Panc1 (cell line): ENCODE results near the gene PHACTR2. TPM values are rescaled to one million over a fixed set of nuclear protein-coding genes. Genes with fewer than 3 reads are reported as not detected.

Experiments
- ATAC-seq: fragments of 200-7000 bp; cut with Tn5 transposase; 2 replicates; pipeline ENCODE4 v1.9.1; 2020; ENCODE audit warnings: mild to moderate bottlenecking, moderate library complexity
- Bru-seq: library from RNA; stranded (reverse); fragments of 400-500 nt; gene quantifications from one replicate; lab custom pipeline; 2021; lab: Mats Ljungman, UMichigan
- BruChase-seq, 2 experiments: library from RNA; stranded (reverse); fragments of 400-500 nt; gene quantifications; one replicate each; lab custom pipeline; 2021; lab: Mats Ljungman, UMichigan
- BruUV-seq: library from RNA; stranded (reverse); fragments of 400-500 nt; replicated peaks from 2 replicates; lab custom pipeline; 2021; lab: Mats Ljungman, UMichigan
- CTCF ChIA-PET: fragments of 300-600 bp; sonication (Branson Sonifier 250); formaldehyde crosslinking; loops from one replicate; lab custom pipeline; 2022; ENCODE audit warnings: antibody characterized with exemption; lab: Charles Lee
- POLR2A ChIA-PET: fragments of 300-600 bp; sonication (Branson Sonifier 250); formaldehyde crosslinking; loops from one replicate; lab custom pipeline; 2022; ENCODE audit warnings: antibody characterized with exemption; lab: Charles Lee
- DNase-seq: peaks from one replicate; pipeline ENCODE4 v3.0.0-alpha.2; 2010; ENCODE audit warnings: low read depth, low spot score
- H3K27ac ChIP-seq: 2 replicates; pipeline ENCODE4 v1.5.1; 2011; ENCODE audit warnings: mild to moderate bottlenecking, low read length, inconsistent platforms
- H3K27me3 ChIP-seq: fragments of 200-500 bp; sonication (Bioruptor generic); 2 replicates; pipeline ENCODE4 v1.6.0; 2014; ENCODE audit warnings: low read length, inconsistent platforms; ENCODE audit not compliant: control insufficient read depth, insufficient read depth
- H3K36me3 ChIP-seq: fragments of 200-500 bp; sonication (Bioruptor generic); 2 replicates; pipeline ENCODE4 v1.5.1; 2014; ENCODE audit warnings: inconsistent platforms, mild to moderate bottlenecking, low read length, moderate library complexity; ENCODE audit not compliant: control insufficient read depth, insufficient read depth
- H3K4me1 ChIP-seq: 2 replicates; pipeline ENCODE4 v1.5.1; 2011; ENCODE audit warnings: inconsistent platforms, mild to moderate bottlenecking, low read length, moderate library complexity; ENCODE audit not compliant: control insufficient read depth, insufficient read depth
- H3K4me3 ChIP-seq, 2 experiments: 2 replicates each; pipeline ENCODE4 v1.5.1; 2011 to 2012; ENCODE audit warnings: low read depth in 2 of 2, low read length in 2 of 2, mild to moderate bottlenecking in 2 of 2, inconsistent platforms in 1 of 2, moderate library complexity in 1 of 2
- H3K9me3 ChIP-seq: fragments of 200-500 bp; sonication (Bioruptor generic); 2 replicates; pipeline ENCODE4 v1.5.1; 2014; ENCODE audit warnings: low read depth, mild to moderate bottlenecking, inconsistent platforms, low read length, moderate library complexity; ENCODE audit not compliant: control insufficient read depth, insufficient read depth
- POLR2AphosphoS5 ChIP-seq: IDR thresholded peaks from 2 replicates; pipeline ENCODE4 v1.6.1; 2012; ENCODE audit warnings: mild to moderate bottlenecking, low read depth, low read length, moderate library complexity
- SIN3A ChIP-seq: IDR thresholded peaks from 2 replicates; pipeline ENCODE4 v1.6.1; 2012; ENCODE audit warnings: low read depth, mild to moderate bottlenecking, low read length, moderate library complexity, borderline replicate concordance; ENCODE audit not compliant: insufficient read depth
- TCF7L2 ChIP-seq: IDR thresholded peaks from 2 replicates; pipeline ENCODE4 v1.6.1; 2011; ENCODE audit warnings: mild to moderate bottlenecking, low read depth, low read length, inconsistent platforms
- in situ Hi-C: cut with HindIII; loops from 2 replicates; pipeline ENCODE4 v1.10.0; 2016; ENCODE audit warnings: low sequenced_read_pairs, low pct_unique_long_range_greater_than_20kb
- intact Hi-C: fragments of 100-400 bp; cut with micrococcal nuclease; formaldehyde crosslinking; loops from one replicate; pipeline ENCODE4 v1.10.0; 2022; ENCODE audit not compliant: unreplicated experiment
- long read RNA-seq: library from polyadenylated mRNA; unstranded; transcript quantifications from one replicate; pipeline ENCODE4 v2.0.0, GENCODE V29; 2021; ENCODE audit not compliant: unreplicated experiment
- polyA plus RNA-seq: library from polyadenylated mRNA; unstranded; fragments of >200 nt; gene quantifications from one replicate; pipeline ENCODE4 v1.2.1, GENCODE V29; 2012; ENCODE audit warnings: missing spikeins; ENCODE audit not compliant: insufficient read length
- total RNA-seq: library from RNA; stranded (reverse); gene quantifications from one replicate; pipeline ENCODE4 v1.2.1, GENCODE V29; 2021; ENCODE audit not compliant: unreplicated experiment
- TF ChIP-seq, protein P1 (sequence below): fragments of 450-650 bp; IDR thresholded peaks from 2 replicates; pipeline ENCODE4 v1.5.1; 2017; ENCODE audit warnings: mild to moderate bottlenecking
- TF ChIP-seq, protein P2 (sequence below), 2 experiments: IDR thresholded peaks; 2 replicates each; pipeline ENCODE4 v1.6.1; 2011 to 2012; ENCODE audit warnings: low read depth in 2 of 2, control low read depth in 1 of 2, low read length in 1 of 2, mild to moderate bottlenecking in 1 of 2, moderate library complexity in 1 of 2; ENCODE audit not compliant: insufficient read depth in 1 of 2

The PHACTR2 gene
- 59.9 TPM for total RNA-seq
- 9.2 TPM for polyA plus RNA-seq
- percentile 81 among the genes with signal in this experiment for Bru-seq, nascent RNA
- BruChase-seq, experiment 1, labeled RNA remaining after a 2-hour chase = percentile 74 among the genes with signal in this experiment
- BruChase-seq, experiment 2, labeled RNA remaining after a 6-hour chase = percentile 80 among the genes with signal in this experiment
- long read RNA-seq, full-length matches to known transcripts = 53 of 101 reads
- long read RNA-seq, partial matches to known transcripts = 33 of 101 reads
- long read RNA-seq, other reads (novel, unspliced or antisense) = 15 of 101 reads

GRCh38 chr6:143677891-143678791, at the start of gene PHACTR2:
Gene PHACTR2 (plus strand): TSS chr6:143677965. CDS start chr6:143678164, 199 bp downstream.
- ATAC-seq = peak; percentile 96
- H3K27me3 ChIP-seq = no peaks in the 10 kb centered on the region
- peak; percentile 5 for DNase-seq
- H3K9me3 ChIP-seq = peaks cover 7% of the 10 kb centered on the region; the same call in 1 of the 2 replicates
- H3K36me3 ChIP-seq = peaks cover 2% of the 10 kb centered on the region; the same call in 1 of the 2 replicates
- no TSS peak for BruUV-seq
- in situ Hi-C loops (no loop called here), intact Hi-C loops (loop anchor here (1.0 to 5.0 kb wide), 3 partner anchors 18 to 164 kb away; partner anchors contain the start of gene LTV1)
- ChIA-PET CTCF (no interaction called here), POLR2A (interaction anchor here (0.6 to 0.7 kb wide), 2 partner anchors 67 to 70 kb away, joined by 3 to 7 read pairs; no protein-coding TSS in a partner anchor)
- H3K27ac ChIP-seq = peak within 1 kb of the TSS; percentile 96
- peaks cover 43% of the 10 kb centered on the region for H3K4me1 ChIP-seq
- TF ChIP-seq TCF7L2 = peak; percentile 78
- no peak for TF ChIP-seq SIN3A
- TF ChIP-seq, protein P1, sequence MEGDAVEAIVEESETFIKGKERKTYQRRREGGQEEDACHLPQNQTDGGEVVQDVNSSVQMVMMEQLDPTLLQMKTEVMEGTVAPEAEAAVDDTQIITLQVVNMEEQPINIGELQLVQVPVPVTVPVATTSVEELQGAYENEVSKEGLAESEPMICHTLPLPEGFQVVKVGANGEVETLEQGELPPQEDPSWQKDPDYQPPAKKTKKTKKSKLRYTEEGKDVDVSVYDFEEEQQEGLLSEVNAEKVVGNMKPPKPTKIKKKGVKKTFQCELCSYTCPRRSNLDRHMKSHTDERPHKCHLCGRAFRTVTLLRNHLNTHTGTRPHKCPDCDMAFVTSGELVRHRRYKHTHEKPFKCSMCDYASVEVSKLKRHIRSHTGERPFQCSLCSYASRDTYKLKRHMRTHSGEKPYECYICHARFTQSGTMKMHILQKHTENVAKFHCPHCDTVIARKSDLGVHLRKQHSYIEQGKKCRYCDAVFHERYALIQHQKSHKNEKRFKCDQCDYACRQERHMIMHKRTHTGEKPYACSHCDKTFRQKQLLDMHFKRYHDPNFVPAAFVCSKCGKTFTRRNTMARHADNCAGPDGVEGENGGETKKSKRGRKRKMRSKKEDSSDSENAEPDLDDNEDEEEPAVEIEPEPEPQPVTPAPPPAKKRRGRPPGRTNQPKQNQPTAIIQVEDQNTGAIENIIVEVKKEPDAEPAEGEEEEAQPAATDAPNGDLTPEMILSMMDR = no peak
- TF ChIP-seq, protein P2, sequence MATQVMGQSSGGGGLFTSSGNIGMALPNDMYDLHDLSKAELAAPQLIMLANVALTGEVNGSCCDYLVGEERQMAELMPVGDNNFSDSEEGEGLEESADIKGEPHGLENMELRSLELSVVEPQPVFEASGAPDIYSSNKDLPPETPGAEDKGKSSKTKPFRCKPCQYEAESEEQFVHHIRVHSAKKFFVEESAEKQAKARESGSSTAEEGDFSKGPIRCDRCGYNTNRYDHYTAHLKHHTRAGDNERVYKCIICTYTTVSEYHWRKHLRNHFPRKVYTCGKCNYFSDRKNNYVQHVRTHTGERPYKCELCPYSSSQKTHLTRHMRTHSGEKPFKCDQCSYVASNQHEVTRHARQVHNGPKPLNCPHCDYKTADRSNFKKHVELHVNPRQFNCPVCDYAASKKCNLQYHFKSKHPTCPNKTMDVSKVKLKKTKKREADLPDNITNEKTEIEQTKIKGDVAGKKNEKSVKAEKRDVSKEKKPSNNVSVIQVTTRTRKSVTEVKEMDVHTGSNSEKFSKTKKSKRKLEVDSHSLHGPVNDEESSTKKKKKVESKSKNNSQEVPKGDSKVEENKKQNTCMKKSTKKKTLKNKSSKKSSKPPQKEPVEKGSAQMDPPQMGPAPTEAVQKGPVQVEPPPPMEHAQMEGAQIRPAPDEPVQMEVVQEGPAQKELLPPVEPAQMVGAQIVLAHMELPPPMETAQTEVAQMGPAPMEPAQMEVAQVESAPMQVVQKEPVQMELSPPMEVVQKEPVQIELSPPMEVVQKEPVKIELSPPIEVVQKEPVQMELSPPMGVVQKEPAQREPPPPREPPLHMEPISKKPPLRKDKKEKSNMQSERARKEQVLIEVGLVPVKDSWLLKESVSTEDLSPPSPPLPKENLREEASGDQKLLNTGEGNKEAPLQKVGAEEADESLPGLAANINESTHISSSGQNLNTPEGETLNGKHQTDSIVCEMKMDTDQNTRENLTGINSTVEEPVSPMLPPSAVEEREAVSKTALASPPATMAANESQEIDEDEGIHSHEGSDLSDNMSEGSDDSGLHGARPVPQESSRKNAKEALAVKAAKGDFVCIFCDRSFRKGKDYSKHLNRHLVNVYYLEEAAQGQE (IDR thresholded peaks at IDR 0.05; ENCODE audit: insufficient read depth in 1 of 2, low read depth in 2 of 2, low read length in 1 of 2) = no peak
- peak; percentile 60; the same call in 1 of the 2 replicates for TF ChIP-seq POLR2AphosphoS5
- peak within 1 kb of the TSS; percentile 79 to 84 for H3K4me3 ChIP-seq

DNA sequence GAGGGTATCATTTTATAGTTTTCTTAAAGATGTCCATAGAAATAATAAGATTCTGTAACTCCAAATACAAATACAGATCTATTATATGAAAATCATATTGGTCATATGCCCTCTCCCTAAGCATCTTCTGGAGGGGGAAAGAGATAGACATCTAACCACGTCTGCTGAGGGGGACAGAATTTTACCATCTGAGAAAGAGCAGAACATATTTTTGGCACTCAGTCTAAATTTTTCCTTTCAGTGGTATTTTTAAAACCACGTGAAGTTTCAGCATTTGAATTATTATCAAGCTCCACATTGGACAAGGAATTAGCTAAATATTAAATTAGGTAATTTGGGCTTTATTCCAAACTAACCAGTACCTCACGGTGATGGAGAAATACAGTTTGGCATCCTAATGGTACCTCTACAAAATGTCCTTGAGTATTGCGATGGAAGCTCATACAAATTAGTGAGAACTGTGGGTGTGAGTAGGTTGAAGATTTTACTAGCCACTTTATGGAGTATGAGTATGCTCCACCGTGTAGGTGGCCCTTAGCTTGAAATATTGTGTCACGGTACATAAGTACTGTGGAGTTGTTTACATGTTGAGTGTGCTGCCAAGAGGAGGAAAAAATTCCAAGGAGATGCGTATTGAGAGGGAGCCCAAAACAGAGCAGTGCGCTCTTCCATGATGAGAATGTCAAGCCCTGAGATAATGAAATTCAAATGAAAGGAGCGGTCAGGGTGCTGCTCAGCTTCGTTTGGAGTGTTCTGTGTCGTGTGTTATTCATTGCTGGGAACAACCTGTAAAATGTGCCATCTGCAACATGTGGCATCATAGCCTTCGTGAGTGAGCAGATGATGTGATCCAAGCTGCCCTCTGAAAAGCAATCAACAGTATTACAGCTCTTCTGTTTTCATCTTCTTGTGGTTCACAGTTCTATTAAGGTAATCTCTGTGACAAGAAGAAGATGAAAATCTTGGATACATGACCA, 48.4 kb upstream of the PHACTR2 start:
- no peak for DNase-seq
- Histone ChIP-seq H3K27me3 (no peaks in the 10 kb centered on the region), H3K27ac (no peak overlapping the region), H3K4me3 (no peak overlapping the region), H3K9me3 (no peaks in the 10 kb centered on the region), H3K36me3 (no peaks in the 10 kb centered on the region), H3K4me1 (no peaks in the 10 kb centered on the region)
- ChIA-PET CTCF (interaction anchor here (0.6 kb wide), 1 partner anchor 9 kb away, joined by 4 read pairs; no protein-coding TSS in a partner anchor), POLR2A (no interaction called here)
- no TSS peak for BruUV-seq
- no peak for ATAC-seq
- no peak for TF ChIP-seq SIN3A
- TF ChIP-seq TCF7L2 = no peak
- TF ChIP-seq, protein P1 = no peak
- TF ChIP-seq, protein P2 (IDR thresholded peaks at IDR 0.05; ENCODE audit: insufficient read depth in 1 of 2, low read depth in 2 of 2, low read length in 1 of 2) = no peak
- TF ChIP-seq POLR2AphosphoS5 = no peak
- intact Hi-C loops (no loop called here), in situ Hi-C loops (no loop called here)
